ENCODE measurements around the gene DUSP18. TPM values are rescaled to one million over a fixed set of nuclear protein-coding genes. Genes with fewer than 3 reads are reported as not detected.
A peak's percentile ranks its signal among the peaks of the same experiment; 100 is the strongest.
"Not testable (repeated sequence)": the region's sequence is repeated elsewhere in the genome, so short reads cannot be mapped to it uniquely, and the experiment has no call there.

Gene DUSP18
- total RNA-seq, 2 experiments from 2014 or later: 10.5 to 12.8 TPM

- Mint-ChIP-seq H3K27ac (no peak overlapping the region), H3K9me3 (no peaks in the 10 kb centered on the region), H3K4me3 (no peak overlapping the region), H3K27me3 (no peaks in the 10 kb centered on the region), H3K4me1 (no peaks in the 10 kb centered on the region), H3K36me3 (peaks cover 7% of the 10 kb centered on the region)
- DNase-seq (no peak), ATAC-seq (ENCODE audit: low read depth) (no peak)
- POLR2A ChIA-PET: no interaction called here
These were observed 24.4 kb downstream of the DUSP18 start for GRCh38 chr22:30643055-30643875.

GRCh38 chr22:30640839-30641430 lies 26.7 kb downstream of the DUSP18 start:
- Mint-ChIP-seq H3K4me3 (no peak overlapping the region), H3K9me3 (no peaks in the 10 kb centered on the region), H3K4me1 (peaks cover 6% of the 10 kb centered on the region), H3K36me3 (peaks cover 7% of the 10 kb centered on the region), H3K27ac (no peak overlapping the region), H3K27me3 (no peaks in the 10 kb centered on the region)
- POLR2A ChIA-PET: no interaction called here
- ATAC-seq (ENCODE audit: low read depth) (no peak), DNase-seq (no peak)

GRCh38 chr22:30640361-30640760 lies 27.3 kb downstream of the DUSP18 start:
- no peak for ATAC-seq (ENCODE audit: low read depth)
- POLR2A ChIA-PET: no interaction called here
- Mint-ChIP-seq H3K27me3 (no peaks in the 10 kb centered on the region), H3K4me3 (no peak overlapping the region), H3K9me3 (no peaks in the 10 kb centered on the region), H3K27ac (no peak overlapping the region), H3K36me3 (peaks cover 7% of the 10 kb centered on the region), H3K4me1 (peaks cover 6% of the 10 kb centered on the region)
- no peak for DNase-seq

GRCh38 chr22:30637701-30638114 lies 30.0 kb downstream of the DUSP18 start:
- H3K9me3 Mint-ChIP-seq: no peaks in the 10 kb centered on the region
- ATAC-seq (ENCODE audit: low read depth): no peak
- POLR2A ChIA-PET: interaction anchor here (0.6 kb wide), 1 partner anchor 56 kb away, joined by 3 read pairs; no protein-coding TSS in a partner anchor
- peak overlapping the region; percentile 22 for H3K4me3 Mint-ChIP-seq
- peaks cover 13% of the 10 kb centered on the region for H3K4me1 Mint-ChIP-seq
- peaks cover 7% of the 10 kb centered on the region for H3K36me3 Mint-ChIP-seq
- no peak for DNase-seq
- H3K27me3 Mint-ChIP-seq: no peaks in the 10 kb centered on the region
- peak overlapping the region; percentile 28 for H3K27ac Mint-ChIP-seq

GRCh38 chr22:30636226-30637077 lies 31.2 kb downstream of the DUSP18 start:
- no peaks in the 10 kb centered on the region for H3K27me3 Mint-ChIP-seq
- DNase-seq (peak; percentile 47), ATAC-seq (ENCODE audit: low read depth) (no peak)
- H3K4me3 Mint-ChIP-seq: peak overlapping the region; percentile 82
- H3K9me3 Mint-ChIP-seq: no peaks in the 10 kb centered on the region
- peaks cover 7% of the 10 kb centered on the region for H3K36me3 Mint-ChIP-seq
- H3K27ac Mint-ChIP-seq: peak overlapping the region; percentile 46
- H3K4me1 Mint-ChIP-seq: peaks cover 13% of the 10 kb centered on the region
- POLR2A ChIA-PET: interaction anchor here (0.5 to 2.5 kb wide), 7 partner anchors 13 to 449 kb away, joined by 3 to 14 read pairs (median 8); partner anchors contain the start of genes DUSP18 and TCN2

GRCh38 chr22:30635273-30636225 lies 32.1 kb downstream of the DUSP18 start, which contains the start of gene SLC35E4:
Gene SLC35E4 (plus strand): TSS chr22:30635781. CDS start chr22:30636451, 670 bp downstream.
- H3K9me3 Mint-ChIP-seq: no peaks in the 10 kb centered on the region
- H3K27me3 Mint-ChIP-seq: no peaks in the 10 kb centered on the region
- peaks cover 13% of the 10 kb centered on the region for H3K4me1 Mint-ChIP-seq
- ATAC-seq (ENCODE audit: low read depth): peak; percentile 86
- POLR2A ChIA-PET: interaction anchor here (0.6 to 2.5 kb wide), 10 partner anchors 14 to 1385 kb away, joined by 3 to 14 read pairs (median 4); partner anchors contain the start of genes DUSP18, MORC2 and TCN2
- H3K4me3 Mint-ChIP-seq: peak within 1 kb of the TSS; percentile 82
- H3K36me3 Mint-ChIP-seq: peaks cover 7% of the 10 kb centered on the region
- peak within 1 kb of the TSS; percentile 87 for H3K27ac Mint-ChIP-seq
- DNase-seq: peak; percentile 98

- Mint-ChIP-seq H3K27ac (peak overlapping the region; percentile 87), H3K36me3 (peaks cover 6% of the 10 kb centered on the region), H3K9me3 (no peaks in the 10 kb centered on the region), H3K4me3 (peak overlapping the region; percentile 80), H3K4me1 (peaks cover 13% of the 10 kb centered on the region), H3K27me3 (no peaks in the 10 kb centered on the region)
- peak; percentile 64 for ATAC-seq (ENCODE audit: low read depth)
- POLR2A ChIA-PET: interaction anchor here (0.7 to 2.5 kb wide), 11 partner anchors 15 to 897 kb away, joined by 3 to 14 read pairs (median 5); partner anchors contain the start of genes DUSP18, MORC2 and TCN2
- peak; percentile 90 for DNase-seq
These were observed 33.0 kb downstream of the DUSP18 start for GRCh38 chr22:30634471-30635233.

GRCh38 chr22:30631469-30631868 lies 36.2 kb downstream of the DUSP18 start:
- H3K27me3 Mint-ChIP-seq; H3K9me3 Mint-ChIP-seq; H3K36me3 Mint-ChIP-seq; POLR2A ChIA-PET; H3K27ac Mint-ChIP-seq; DNase-seq; H3K4me3 Mint-ChIP-seq; ATAC-seq (ENCODE audit: low read depth): not testable (repeated sequence)
- H3K4me1 Mint-ChIP-seq: peaks cover 10% of the 10 kb centered on the region

- Mint-ChIP-seq H3K9me3 (no peaks in the 10 kb centered on the region), H3K4me1 (no peaks in the 10 kb centered on the region), H3K27ac (no peak overlapping the region), H3K27me3 (no peaks in the 10 kb centered on the region), H3K4me3 (no peak overlapping the region), H3K36me3 (no peaks in the 10 kb centered on the region)
- POLR2A ChIA-PET: no interaction called here
- no peak for DNase-seq
- no peak for ATAC-seq (ENCODE audit: low read depth)
These were observed 39.2 kb downstream of the DUSP18 start for GRCh38 chr22:30628491-30628890.

GRCh38 chr22:30627471-30627870 lies 40.2 kb downstream of the DUSP18 start:
- DNase-seq: no peak
- no peak for ATAC-seq (ENCODE audit: low read depth)
- Mint-ChIP-seq H3K27me3 (no peaks in the 10 kb centered on the region), H3K9me3 (no peaks in the 10 kb centered on the region), H3K4me3 (no peak overlapping the region), H3K36me3 (no peaks in the 10 kb centered on the region), H3K4me1 (no peaks in the 10 kb centered on the region), H3K27ac (no peak overlapping the region)
- POLR2A ChIA-PET: no interaction called here

GRCh38 chr22:30626413-30626812 lies 41.3 kb downstream of the DUSP18 start:
- H3K27me3 Mint-ChIP-seq: no peaks in the 10 kb centered on the region
- H3K36me3 Mint-ChIP-seq: no peaks in the 10 kb centered on the region
- H3K4me3 Mint-ChIP-seq: no peak overlapping the region
- POLR2A ChIA-PET: no interaction called here
- DNase-seq: no peak
- no peak overlapping the region for H3K27ac Mint-ChIP-seq
- no peaks in the 10 kb centered on the region for H3K9me3 Mint-ChIP-seq
- no peak for ATAC-seq (ENCODE audit: low read depth)
- no peaks in the 10 kb centered on the region for H3K4me1 Mint-ChIP-seq

- H3K4me1 Mint-ChIP-seq; H3K9me3 Mint-ChIP-seq; ATAC-seq (ENCODE audit: low read depth); H3K4me3 Mint-ChIP-seq; DNase-seq; H3K36me3 Mint-ChIP-seq; H3K27ac Mint-ChIP-seq; POLR2A ChIA-PET; H3K27me3 Mint-ChIP-seq: not testable (repeated sequence)
These were observed 47.8 kb downstream of the DUSP18 start for GRCh38 chr22:30619909-30620308.
